HepG2 (cell line): ENCODE results near the gene TLE5. TPM values are rescaled to one million over a fixed set of nuclear protein-coding genes. Genes with fewer than 3 reads are reported as not detected.

Source experiments
- ATAC-seq: fragments of 200-7000 bp; cut with Tn5 transposase; 3 replicates; pipeline ENCODE4 v1.9.1; 2020; ENCODE audit warnings: mild to moderate bottlenecking, moderate library complexity
- BruUV-seq: library from RNA; stranded (reverse); fragments of 400-500 nt; replicated peaks from 2 replicates; lab custom pipeline; 2021; lab: Mats Ljungman, UMichigan
- CTCF ChIA-PET: fragments of 300-600 bp; formaldehyde crosslinking; extraction: SDS; loops from one replicate; lab custom pipeline; 2021; ENCODE audit warnings: low total read pairs, inconsistent platforms, low intra/inter-chr PET ratio; lab: Yijun Ruan, JAX
- POLR2A ChIA-PET: fragments of 350-600 bp; sonication (Branson Sonifier 250); formaldehyde crosslinking; loops from one replicate; lab custom pipeline; 2020; ENCODE audit warnings: antibody characterized with exemption, inconsistent platforms; lab: Yijun Ruan, JAX
- DNase-seq: peaks from one replicate; pipeline ENCODE4 v3.0.0-alpha.2; 2015; ENCODE audit warnings: low spot score
- FAIRE-seq: peaks from 3 replicates; lab custom pipeline; 2011; peaks lifted over from hg19 to GRCh38; lab: Jason Lieb, UNC
- H2AFZ ChIP-seq: one replicate; pipeline ENCODE4 v1.6.1; 2011; ENCODE audit warnings: low read length, inconsistent platforms
- H3K27ac ChIP-seq: fragments of 300-600 bp; 3 replicates; pipeline ENCODE4 v1.8.0; 2011; ENCODE audit warnings: mixed run types, mild to moderate bottlenecking, mixed read lengths, low read length, inconsistent platforms; ENCODE audit not compliant: insufficient read depth; ENCODE audit errors: extremely low read length
- H3K27me3 ChIP-seq, 2 experiments: fragments of 200-600 bp in 1 of 2; 2 replicates in 1 of 2; 3 replicates in 1 of 2; pipeline versions ENCODE4 v1.6.0 to v1.8.0; 2011; ENCODE audit warnings: low read length in 2 of 2, mild to moderate bottlenecking in 2 of 2, moderate library complexity in 2 of 2, inconsistent platforms in 1 of 2; ENCODE audit not compliant: insufficient read depth in 2 of 2, control insufficient read depth in 1 of 2
- H3K36me3 ChIP-seq, 2 experiments: fragments of 200-600 bp in 1 of 2; replicated peaks in 1 of 2; 2 replicates in 1 of 2; 3 replicates in 1 of 2; pipeline versions ENCODE4 v1.5.1 to v1.8.0; 2011; ENCODE audit warnings: low read length in 2 of 2, inconsistent platforms in 1 of 2; ENCODE audit not compliant: insufficient read depth in 2 of 2, control insufficient read depth in 1 of 2
- H3K4me1 ChIP-seq: 2 replicates; pipeline ENCODE4 v1.5.1; 2012; ENCODE audit warnings: low read length, inconsistent platforms; ENCODE audit not compliant: insufficient read depth
- H3K4me2 ChIP-seq: 2 replicates; pipeline ENCODE4 v1.6.0; 2011; ENCODE audit warnings: low read depth, low read length, inconsistent platforms
- H3K4me3 ChIP-seq, 3 experiments: fragments of 200-600 bp in 1 of 3; sonication (generic), shearing (Covaris generic) in 1 of 3; replicated peaks in 1 of 3; 2 replicates each; pipeline ENCODE4 v1.5.1; 2011 to 2016; ENCODE audit warnings: low read length in 3 of 3, inconsistent platforms in 2 of 3, low read depth in 2 of 3, mild to moderate bottlenecking in 2 of 3, control low read depth in 1 of 3, mixed read lengths in 1 of 3; ENCODE audit not compliant: insufficient read depth in 1 of 3
- H3K79me2 ChIP-seq: one replicate; pipeline ENCODE4 v1.6.1; 2011; ENCODE audit warnings: low read length, inconsistent platforms; ENCODE audit not compliant: insufficient read depth
- H3K9ac ChIP-seq: 2 replicates; pipeline ENCODE4 v1.6.0; 2011; ENCODE audit warnings: mild to moderate bottlenecking, low read depth, low read length, inconsistent platforms; ENCODE audit not compliant: insufficient read depth
- H3K9me3 ChIP-seq: 2 replicates; pipeline ENCODE4 v1.5.1; 2012; ENCODE audit warnings: mild to moderate bottlenecking, low read length
- H4K20me1 ChIP-seq: 2 replicates; pipeline ENCODE4 v1.6.0; 2011; ENCODE audit warnings: inconsistent platforms, mild to moderate bottlenecking, low read length, moderate library complexity; ENCODE audit not compliant: insufficient read depth
- NBN ChIP-seq: fragments of 450-650 bp; conservative IDR thresholded peaks from 2 replicates; pipeline ENCODE4 v1.6.1; 2017
- SOX6 ChIP-seq, 2 experiments: fragments of 450-650 bp in 1 of 2; sonication (generic) in 1 of 2; formaldehyde crosslinking in 1 of 2; IDR thresholded peaks; 2 replicates each; pipeline versions ENCODE4 v1.4.0 to v1.6.1; 2017 to 2020; ENCODE audit warnings: antibody characterized with exemption in 1 of 2, mild to moderate bottlenecking in 1 of 2, missing genetic modification reagents in 1 of 2
- ZFP36L2 ChIP-seq: sonication (generic); formaldehyde crosslinking; IDR thresholded peaks from 2 replicates; pipeline ENCODE4 v1.4.0; 2020; ENCODE audit warnings: missing genetic modification reagents
- ZFP41 ChIP-seq: sonication (generic); formaldehyde crosslinking; IDR thresholded peaks from 2 replicates; pipeline ENCODE4 v1.4.0; 2020; ENCODE audit warnings: mild to moderate bottlenecking, missing genetic modification reagents, borderline replicate concordance
- ZFP90 ChIP-seq: sonication (generic); formaldehyde crosslinking; IDR thresholded peaks from 2 replicates; pipeline ENCODE4 v1.8.0; 2022; ENCODE audit warnings: missing genetic modification reagents, mild to moderate bottlenecking, inconsistent platforms, borderline replicate concordance
- ZNF121 ChIP-seq: sonication (generic); formaldehyde crosslinking; IDR thresholded peaks from 2 replicates; pipeline ENCODE4 v1.5.0; 2020; ENCODE audit warnings: mild to moderate bottlenecking, missing genetic modification reagents
- ZNF574 ChIP-seq: sonication (generic); formaldehyde crosslinking; IDR thresholded peaks from 2 replicates; pipeline ENCODE4 v1.4.0; 2020; ENCODE audit warnings: missing genetic modification reagents
- WGBS: methylation state at CpG from one replicate; pipeline ENCODE4 v1.1.6; 2017; ENCODE audit warnings: low lambda C conversion rate; 5-methylcytosine and 5-hydroxymethylcytosine counted together
- in situ Hi-C: cut with HindIII; loops from 2 replicates; pipeline ENCODE4 v1.10.0; 2017; ENCODE audit warnings: low pct_unique_long_range_greater_than_20kb; ENCODE audit not compliant: extremely low pct_ligation_motif_present
- intact Hi-C: fragments of 100-400 bp; cut with micrococcal nuclease; formaldehyde crosslinking; loops from one replicate; pipeline ENCODE4 v1.10.0; 2022; ENCODE audit not compliant: unreplicated experiment
- polyA plus RNA-seq, 8 experiments: library from polyadenylated mRNA; depleted of rRNA in 3 of 8; stranded (reverse) in 7 of 8; unstranded in 1 of 8; fragments of >200 nt; fragmentation: Illumina TruSeq in 4 of 8; extraction: Trizol in 4 of 8; gene quantifications; 2 replicates each; pipeline versions ENCODE4 v1.2.1 to v1.2.3, GENCODE V29; 2011 to 2016; ENCODE audit warnings: low read depth in 4 of 8, missing spikeins in 1 of 8, mixed read lengths in 1 of 8; ENCODE audit not compliant: insufficient read depth in 1 of 8
- total RNA-seq, 5 experiments: library from RNA; depleted of rRNA; stranded (reverse); fragments of >200 nt; fragmentation: Illumina TruSeq; extraction: Trizol; gene quantifications; 2 replicates each; pipeline ENCODE4 v1.2.3, GENCODE V29; 2016; ENCODE audit warnings: low read depth in 1 of 5

Gene TLE5
- total and polyA plus RNA-seq, 2 of the 13 experiments (the other 11 are each of a cell fraction or from before 2014, with no cell fraction given): 62.8 to 189 TPM

GRCh38 chr19:3029065-3029923, 33.0 kb downstream of the TLE5 start, which contains the start of gene TLE2:
Gene TLE2, minus strand, starts transcription at chr19:3029280. Its CDS starts 376 bp downstream, at chr19:3028904.
- no peaks in the 10 kb centered on the region for H3K36me3 ChIP-seq
- no peak within 1 kb of the TSS for H3K27ac ChIP-seq
- H3K4me2 ChIP-seq: peak within 1 kb of the TSS; percentile 57
- ChIA-PET POLR2A (no interaction called here), CTCF (no interaction called here)
- DNase-seq (no peak), ATAC-seq (no peak), FAIRE-seq (no peak)
- H2AFZ ChIP-seq: no peak within 1 kb of the TSS
- peak within 1 kb of the TSS; percentile 12 to 61 (median 37); a peak in 3 of 6 replicates for H3K4me3 ChIP-seq
- intact Hi-C loops: no loop called here
- in situ Hi-C loops: no loop called here
- H4K20me1 ChIP-seq: no peaks in the 10 kb centered on the region
- peaks cover 7 to 73% of the 10 kb centered on the region in 2 experiments; a peak in 4 of 5 replicates for H3K27me3 ChIP-seq
- peaks cover 60% of the 10 kb centered on the region for H3K4me1 ChIP-seq
- peak; percentile 93 for TF ChIP-seq ZNF121 (CRISPR knock-in tag)
- no peak for TF ChIP-seq ZFP36L2 (CRISPR knock-in tag)
- H3K9ac ChIP-seq: no peak within 1 kb of the TSS
- 6% methylated on average over 34 of the region's 85 CpGs for WGBS
- H3K79me2 ChIP-seq: no peaks in the 10 kb centered on the region
- no TSS peak for BruUV-seq
- no peaks in the 10 kb centered on the region for H3K9me3 ChIP-seq

GRCh38 chr19:3028305-3029064, 33.8 kb downstream of the TLE5 start:
- H4K20me1 ChIP-seq: no peaks in the 10 kb centered on the region
- WGBS: 8% methylated on average over 21 of the region's 40 CpGs
- H3K9me3 ChIP-seq: no peaks in the 10 kb centered on the region
- no TSS peak for BruUV-seq
- H3K27ac ChIP-seq: no peak overlapping the region
- H3K4me3 ChIP-seq: peak overlapping the region; percentile 12 to 61 (median 37); a peak in 3 of 6 replicates
- intact Hi-C loops: no loop called here
- no peak overlapping the region for H2AFZ ChIP-seq
- TF ChIP-seq ZFP41 (CRISPR knock-in tag): no peak
- no peak for TF ChIP-seq SOX6 (IDR thresholded peaks at IDR 0.05)
- no peak for TF ChIP-seq SOX6 (CRISPR knock-in tag; IDR thresholded peaks at IDR 0.05)
- TF ChIP-seq ZFP90 (CRISPR knock-in tag): no peak
- no peak for TF ChIP-seq ZNF574
- no peak for TF ChIP-seq NBN
- no peaks in the 10 kb centered on the region for H3K79me2 ChIP-seq
- ChIA-PET CTCF (no interaction called here), POLR2A (no interaction called here)
- no peak for ATAC-seq
- H3K9ac ChIP-seq: no peak overlapping the region
- H3K36me3 ChIP-seq: no peaks in the 10 kb centered on the region
- DNase-seq: no peak
- H3K27me3 ChIP-seq: peaks cover 7 to 74% of the 10 kb centered on the region in 2 experiments; a peak in 4 of 5 replicates
- FAIRE-seq: no peak
- peak overlapping the region; percentile 57 for H3K4me2 ChIP-seq
- in situ Hi-C loops: no loop called here
- H3K4me1 ChIP-seq: peaks cover 52% of the 10 kb centered on the region
